LNCAP (cell line): Measurements from ENCODE around the gene CHMP4A.

Experiments used
- CTCF ChIP-seq: fragments of 450-650 bp; IDR thresholded peaks from 2 replicates; pipeline ENCODE4 v1.5.1; 2017; ENCODE audit warnings: mild to moderate bottlenecking

Gene CHMP4A

GRCh38 chr14:24228902-24229301 lies 15.6 kb upstream of the CHMP4A start:
- no peak for TF ChIP-seq CTCF

GRCh38 chr14:24226473-24226872 lies 13.2 kb upstream of the CHMP4A start:
- TF ChIP-seq CTCF: no peak

GRCh38 chr14:24224618-24225071 lies 11.4 kb upstream of the CHMP4A start:
- TF ChIP-seq CTCF: no peak

- TF ChIP-seq CTCF: no peak
Observed at GRCh38 chr14:24219521-24219920, 6.2 kb upstream of the CHMP4A start.

GRCh38 chr14:24219080-24219479 lies 5.8 kb upstream of the CHMP4A start:
- no peak for TF ChIP-seq CTCF

- TF ChIP-seq CTCF: no peak
Observed at GRCh38 chr14:24216345-24216699, 3.0 kb upstream of the CHMP4A start.

GRCh38 chr14:24215495-24216344 lies 2.4 kb upstream of the CHMP4A start, which contains the start of gene MDP1:
TSS of gene MDP1 (minus strand) at chr14:24216066. CDS start at chr14:24215955, 111 bp downstream.
- peak; percentile 70 for TF ChIP-seq CTCF
